PC-9 (cell line): ENCODE results near the gene CIAO3. TPM values are rescaled to one million over a fixed set of nuclear protein-coding genes. Genes with fewer than 3 reads are reported as not detected.

Experiments used
- BruUV-seq: library from RNA; stranded (reverse); fragments of 400-500 nt; replicated peaks from 2 replicates; lab custom pipeline; 2021; lab: Mats Ljungman, UMichigan
- CTCF ChIA-PET: fragments of 300-600 bp; sonication (Branson Sonifier 250); formaldehyde crosslinking; loops from one replicate; lab custom pipeline; 2022; ENCODE audit warnings: antibody characterized with exemption; lab: Charles Lee
- POLR2A ChIA-PET: fragments of 300-600 bp; sonication (Branson Sonifier 250); formaldehyde crosslinking; loops from one replicate; lab custom pipeline; 2022; ENCODE audit warnings: antibody characterized with exemption; ENCODE audit not compliant: unreplicated experiment; lab: Charles Lee
- DNase-seq, 2 experiments: peaks; one replicate each; pipeline versions ENCODE4 v3.0.0 to v3.0.0-alpha.2; 2015 to 2022; ENCODE audit warnings: mixed read lengths in 1 of 2
- H2AFZ ChIP-seq: fragments of 200-600 bp; sonication (generic); 2 replicates; pipeline ENCODE4 v1.8.1; 2017; ENCODE audit warnings: antibody characterized with exemption
- H3F3A ChIP-seq: fragments of 200-600 bp; sonication (generic); 2 replicates; pipeline ENCODE4 v1.8.1; 2017; ENCODE audit warnings: antibody characterized with exemption, mild to moderate bottlenecking, low read depth; ENCODE audit not compliant: insufficient read depth
- H3K27ac ChIP-seq: fragments of 200-600 bp; sonication (generic); 2 replicates; pipeline ENCODE4 v1.6.1; 2016; ENCODE audit warnings: mixed run types
- H3K27me3 ChIP-seq: fragments of 200-600 bp; sonication (generic); 2 replicates; pipeline ENCODE4 v1.6.1; 2016; ENCODE audit warnings: low read depth, mixed run types; ENCODE audit not compliant: insufficient read depth
- H3K36me3 ChIP-seq: fragments of 200-600 bp; sonication (generic); 2 replicates; pipeline ENCODE4 v1.6.1; 2016; ENCODE audit warnings: low read depth, mixed run types
- H3K4me1 ChIP-seq: fragments of 200-600 bp; sonication (generic); replicated peaks from 2 replicates; pipeline ENCODE4 v1.6.1; 2016; ENCODE audit warnings: mixed run types; ENCODE audit not compliant: insufficient read depth
- H3K4me2 ChIP-seq: fragments of 200-600 bp; sonication (generic); 2 replicates; pipeline ENCODE4 v1.6.1; 2017; ENCODE audit warnings: mixed run types
- H3K4me3 ChIP-seq: fragments of 200-600 bp; sonication (generic); 2 replicates; pipeline ENCODE4 v1.6.1; 2016; ENCODE audit warnings: mixed run types
- H3K79me2 ChIP-seq: fragments of 200-600 bp; sonication (generic); 2 replicates; pipeline ENCODE4 v1.6.1; 2017; ENCODE audit warnings: low read depth, mixed run types
- H3K9me2 ChIP-seq: fragments of 200-600 bp; sonication (generic); 2 replicates; pipeline ENCODE4 v1.8.1; 2017; ENCODE audit warnings: mild to moderate bottlenecking; ENCODE audit not compliant: insufficient read depth
- H3K9me3 ChIP-seq: fragments of 200-600 bp; sonication (generic); 2 replicates; pipeline ENCODE4 v1.8.1; 2016; ENCODE audit warnings: low read depth; ENCODE audit not compliant: insufficient read depth
- H4K20me1 ChIP-seq: fragments of 200-600 bp; sonication (generic); 2 replicates; pipeline ENCODE4 v1.8.1; 2017; ENCODE audit not compliant: insufficient read depth
- EZH2 ChIP-seq: fragments of 200-600 bp; sonication (generic); IDR thresholded peaks from 2 replicates; pipeline ENCODE4 v1.8.0; 2017; ENCODE audit warnings: antibody characterized with exemption, low read depth
- intact Hi-C: fragments of 100-400 bp; cut with micrococcal nuclease; formaldehyde crosslinking; loops from one replicate; pipeline ENCODE4 v1.10.0; 2022; ENCODE audit not compliant: unreplicated experiment
- total RNA-seq: library from RNA; stranded (reverse); gene quantifications from 2 replicates; pipeline ENCODE4 v1.2.3, GENCODE V29; 2021
- TF ChIP-seq, protein P1 (sequence below): fragments of 200-600 bp; sonication (generic); conservative IDR thresholded peaks from 2 replicates; pipeline ENCODE4 v1.6.1; 2017; ENCODE audit warnings: mixed run types, antibody characterized with exemption, mild to moderate bottlenecking, moderate library complexity

Gene CIAO3
- total RNA-seq, 1 experiment from 2014 or later = 44.2 TPM

DNA sequence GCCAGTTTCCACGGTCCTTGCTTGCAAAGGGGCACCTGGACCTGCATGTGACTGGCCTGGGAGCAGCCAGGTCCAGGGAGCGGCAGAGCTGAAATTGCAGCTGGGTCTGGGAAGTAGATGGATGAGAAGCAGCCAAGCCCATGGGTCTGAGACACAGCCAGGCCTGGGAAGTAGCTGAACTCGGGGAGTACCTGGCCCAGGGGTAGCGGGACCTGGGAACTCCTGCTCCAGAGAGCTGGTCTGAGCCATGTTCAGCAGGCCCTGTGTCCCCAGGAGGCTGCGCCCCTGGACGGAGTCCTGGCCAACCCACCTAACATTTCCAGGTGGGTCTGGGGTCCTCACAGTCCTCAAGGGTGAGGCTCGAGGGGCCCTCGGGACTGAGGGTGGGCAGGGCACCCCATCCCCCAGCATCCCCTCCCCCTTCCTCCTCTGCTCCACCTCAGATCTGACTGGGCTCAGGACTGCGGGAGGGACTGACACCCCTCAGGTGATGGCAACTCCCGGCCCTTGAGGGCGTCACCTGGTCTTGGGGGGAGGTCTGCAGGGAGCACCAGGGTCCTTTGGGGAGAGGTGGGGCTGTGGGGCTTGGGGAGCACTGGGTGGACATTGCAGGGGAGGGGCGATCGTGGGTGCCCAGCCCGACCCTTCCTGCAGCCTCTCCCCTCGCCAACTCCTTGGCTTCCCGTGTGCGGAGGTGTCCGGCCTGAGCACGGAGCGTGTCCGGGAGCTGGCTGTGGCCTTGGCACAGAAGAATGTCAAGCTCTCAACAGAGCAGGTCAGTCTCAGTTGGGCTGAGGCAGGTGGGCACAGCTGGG lies 22.8 kb upstream of the CIAO3 start:
- no peaks in the 10 kb centered on the region for H3K79me2 ChIP-seq
- ChIA-PET CTCF (interaction anchor here (1.2 kb wide), 1 partner anchor 22 kb away, joined by 3 read pairs; the partner anchor contains the start of gene CIAO3), POLR2A (no interaction called here)
- H3K36me3 ChIP-seq = no peaks in the 10 kb centered on the region
- no peaks in the 10 kb centered on the region for H3K27me3 ChIP-seq
- H3F3A ChIP-seq = peaks cover 4% of the 10 kb centered on the region; the same call in 1 of the 2 replicates
- no peak overlapping the region for H3K4me2 ChIP-seq
- H3K4me1 ChIP-seq = peaks cover 16% of the 10 kb centered on the region
- no peak overlapping the region for H2AFZ ChIP-seq
- no peaks in the 10 kb centered on the region for H4K20me1 ChIP-seq
- no TSS peak for BruUV-seq
- intact Hi-C loops = no loop called here
- TF ChIP-seq, protein P1, sequence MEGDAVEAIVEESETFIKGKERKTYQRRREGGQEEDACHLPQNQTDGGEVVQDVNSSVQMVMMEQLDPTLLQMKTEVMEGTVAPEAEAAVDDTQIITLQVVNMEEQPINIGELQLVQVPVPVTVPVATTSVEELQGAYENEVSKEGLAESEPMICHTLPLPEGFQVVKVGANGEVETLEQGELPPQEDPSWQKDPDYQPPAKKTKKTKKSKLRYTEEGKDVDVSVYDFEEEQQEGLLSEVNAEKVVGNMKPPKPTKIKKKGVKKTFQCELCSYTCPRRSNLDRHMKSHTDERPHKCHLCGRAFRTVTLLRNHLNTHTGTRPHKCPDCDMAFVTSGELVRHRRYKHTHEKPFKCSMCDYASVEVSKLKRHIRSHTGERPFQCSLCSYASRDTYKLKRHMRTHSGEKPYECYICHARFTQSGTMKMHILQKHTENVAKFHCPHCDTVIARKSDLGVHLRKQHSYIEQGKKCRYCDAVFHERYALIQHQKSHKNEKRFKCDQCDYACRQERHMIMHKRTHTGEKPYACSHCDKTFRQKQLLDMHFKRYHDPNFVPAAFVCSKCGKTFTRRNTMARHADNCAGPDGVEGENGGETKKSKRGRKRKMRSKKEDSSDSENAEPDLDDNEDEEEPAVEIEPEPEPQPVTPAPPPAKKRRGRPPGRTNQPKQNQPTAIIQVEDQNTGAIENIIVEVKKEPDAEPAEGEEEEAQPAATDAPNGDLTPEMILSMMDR = no peak
- no peak for TF ChIP-seq EZH2
- no peak for DNase-seq
- no peak overlapping the region for H3K27ac ChIP-seq
- H3K4me3 ChIP-seq = no peak overlapping the region
- no peaks in the 10 kb centered on the region for H3K9me2 ChIP-seq
- H3K9me3 ChIP-seq = no peaks in the 10 kb centered on the region

DNA sequence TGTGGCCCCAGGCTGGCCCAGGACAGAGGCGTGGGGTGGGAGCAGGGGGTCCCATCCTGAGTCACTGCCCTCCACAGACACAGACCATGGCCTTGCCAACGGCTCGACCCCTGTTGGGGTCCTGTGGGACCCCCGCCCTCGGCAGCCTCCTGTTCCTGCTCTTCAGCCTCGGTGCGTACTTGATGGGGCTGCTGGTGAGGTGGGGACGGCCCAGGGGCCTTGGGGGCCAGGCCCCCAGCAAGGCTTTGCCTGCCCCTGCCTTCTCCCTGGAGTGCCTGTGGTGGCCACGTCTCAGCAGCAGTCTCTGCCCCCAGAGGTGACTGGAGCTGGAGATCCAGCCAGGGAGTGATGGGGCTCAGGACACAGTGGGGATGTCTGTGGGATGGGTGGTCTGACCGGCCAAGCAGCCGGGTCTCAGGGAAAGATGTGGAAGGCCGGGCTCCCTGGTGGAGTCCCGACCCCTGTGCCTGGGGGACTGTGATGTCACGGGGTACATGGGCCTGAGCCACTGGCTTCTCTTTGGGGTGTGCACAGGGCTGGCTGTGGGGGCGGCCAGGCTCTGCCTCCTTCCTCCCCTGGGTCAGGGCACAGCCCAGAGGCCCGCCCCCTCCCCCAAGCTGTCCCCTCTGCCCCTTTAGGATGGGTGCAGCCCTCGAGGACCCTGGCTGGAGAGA lies 21.9 kb upstream of the CIAO3 start:
- Histone ChIP-seq H3K9me2 (no peaks in the 10 kb centered on the region), H3K9me3 (no peaks in the 10 kb centered on the region), H3K79me2 (no peaks in the 10 kb centered on the region), H4K20me1 (no peaks in the 10 kb centered on the region), H3K4me2 (no peak overlapping the region), H3K4me1 (peaks cover 16% of the 10 kb centered on the region), H2AFZ (no peak overlapping the region), H3F3A (peaks cover 4% of the 10 kb centered on the region; the same call in 1 of the 2 replicates), H3K4me3 (no peak overlapping the region), H3K36me3 (no peaks in the 10 kb centered on the region), H3K27ac (no peak overlapping the region), H3K27me3 (no peaks in the 10 kb centered on the region)
- no TSS peak for BruUV-seq
- ChIA-PET POLR2A (interaction anchor here (0.6 kb wide), 1 partner anchor 36 kb away, joined by 3 read pairs; the partner anchor contains the start of gene HAGHL), CTCF (interaction anchor here (1.2 kb wide), 1 partner anchor 22 kb away, joined by 3 read pairs; the partner anchor contains the start of gene CIAO3)
- intact Hi-C loops = no loop called here
- DNase-seq = no peak
- TF ChIP-seq, protein P1 = no peak
- TF ChIP-seq EZH2 = no peak
